Mesendoderm (in vitro differentiated cells): Measurements from ENCODE around the gene ERCC1.

ENCODE experiments used
- DNase-seq: peaks from one replicate; pipeline ENCODE4 v3.0.0; 2013
- H2AK5ac ChIP-seq: 2 replicates; pipeline ENCODE4 v1.6.1; 2013; ENCODE audit warnings: low read length, inconsistent platforms
- H2BK120ac ChIP-seq: 2 replicates; pipeline ENCODE4 v1.6.1; 2013; ENCODE audit warnings: low read depth, mild to moderate bottlenecking, low read length, moderate library complexity, mixed read lengths
- H2BK15ac ChIP-seq: replicated peaks from 2 replicates; pipeline ENCODE4 v1.6.1; 2013; ENCODE audit warnings: low read depth, mild to moderate bottlenecking, moderate library complexity
- H2BK5ac ChIP-seq: 2 replicates; pipeline ENCODE4 v1.6.1; 2013; ENCODE audit warnings: low read length, inconsistent platforms
- H3K18ac ChIP-seq: 2 replicates; pipeline ENCODE4 v1.6.1; 2013; ENCODE audit warnings: mild to moderate bottlenecking, low read length, mixed read lengths
- H3K23ac ChIP-seq: one replicate; pipeline ENCODE4 v1.6.1; 2013; ENCODE audit warnings: low read length
- H3K27ac ChIP-seq: 2 replicates; pipeline ENCODE4 v1.5.1; 2013; ENCODE audit warnings: low read depth, mild to moderate bottlenecking, inconsistent platforms, low read length, moderate library complexity
- H3K27me3 ChIP-seq: 2 replicates; pipeline ENCODE4 v1.6.1; 2013; ENCODE audit warnings: low read length, control low read depth, mild to moderate bottlenecking, inconsistent platforms; ENCODE audit not compliant: insufficient read depth, poor library complexity
- H3K36me3 ChIP-seq: 2 replicates; pipeline ENCODE4 v1.6.1; 2013; ENCODE audit warnings: low read length, inconsistent platforms; ENCODE audit not compliant: control insufficient read depth, insufficient read depth
- H3K4ac ChIP-seq: one replicate; pipeline ENCODE4 v1.6.1; 2013; ENCODE audit warnings: low read depth, mild to moderate bottlenecking, low read length, moderate library complexity
- H3K4me1 ChIP-seq: 2 replicates; pipeline ENCODE4 v1.6.1; 2013; ENCODE audit warnings: low read depth, low read length, inconsistent platforms; ENCODE audit not compliant: control insufficient read depth
- H3K4me2 ChIP-seq: 2 replicates; pipeline ENCODE4 v1.6.1; 2013; ENCODE audit warnings: low read length
- H3K4me3 ChIP-seq: 2 replicates; pipeline ENCODE4 v1.5.1; 2013; ENCODE audit warnings: mild to moderate bottlenecking, low read length
- H3K56ac ChIP-seq: one replicate; pipeline ENCODE4 v1.6.1; 2013; ENCODE audit warnings: low read length
- H3K79me1 ChIP-seq: 2 replicates; pipeline ENCODE4 v1.6.1; 2013; ENCODE audit warnings: low read length, inconsistent platforms
- H3K79me2 ChIP-seq: 2 replicates; pipeline ENCODE4 v1.6.1; 2013; ENCODE audit warnings: mild to moderate bottlenecking, low read length; ENCODE audit not compliant: control insufficient read depth, insufficient read depth
- H3K9ac ChIP-seq: 2 replicates; pipeline ENCODE4 v1.6.1; 2013; ENCODE audit warnings: low read length, inconsistent platforms
- H4K5ac ChIP-seq: one replicate; pipeline ENCODE4 v1.6.1; 2013; ENCODE audit warnings: low read length
- H4K8ac ChIP-seq: one replicate; pipeline ENCODE4 v1.6.1; 2013; ENCODE audit warnings: low read depth, mild to moderate bottlenecking, control low read depth, low read length, moderate library complexity
- WGBS: extraction: QIAGEN DNeasy Blood & Tissue Kit; methylation state at CpG from one replicate; pipeline ENCODE4 v1.1.7; 2013; ENCODE audit warnings: low lambda C conversion rate, missing lambda C conversion rate; ENCODE audit not compliant: insufficient coverage; ENCODE audit errors: extremely low coverage; 5-methylcytosine and 5-hydroxymethylcytosine counted together

The ERCC1 gene

DNA sequence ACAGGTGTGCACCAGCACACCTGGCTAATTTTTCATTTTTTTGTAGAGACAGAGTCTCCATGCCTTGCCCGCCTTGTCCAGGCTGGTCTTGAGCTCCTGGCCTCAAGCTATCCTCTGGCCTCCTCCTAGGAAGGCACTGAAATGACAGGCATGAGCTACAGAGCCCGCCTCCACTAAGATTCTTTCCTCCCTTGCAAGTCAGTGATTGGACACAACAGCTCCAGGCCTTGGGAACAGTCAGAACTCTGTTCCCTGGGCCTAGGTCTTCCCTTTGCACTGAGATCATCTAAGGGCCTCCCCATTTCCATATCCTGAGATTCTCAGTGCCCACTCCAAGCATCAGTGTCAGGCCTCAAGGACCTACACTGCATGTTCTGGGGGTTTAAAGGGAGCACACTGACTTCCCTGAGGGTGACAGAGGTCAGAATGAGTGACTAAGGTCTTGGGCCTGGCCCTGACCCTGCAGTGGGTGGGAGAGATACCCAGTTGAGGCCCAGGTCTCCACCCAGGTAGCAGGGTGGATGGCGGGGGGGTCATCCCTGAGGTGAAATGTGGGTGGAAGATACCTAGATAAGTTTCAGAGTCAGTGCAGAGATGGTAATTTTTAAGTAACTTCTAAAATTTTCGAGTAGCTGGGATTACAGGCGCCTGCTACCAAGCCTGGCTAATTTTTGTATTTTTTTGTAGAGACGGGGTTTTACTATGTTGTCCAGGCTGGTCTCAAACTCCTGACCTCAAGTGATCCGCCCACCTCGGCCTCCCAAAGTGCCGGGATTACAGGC is 17.3 kb upstream of the ERCC1 start:
- Histone ChIP-seq H3K18ac (no peak overlapping the region), H3K36me3 (no peaks in the 10 kb centered on the region), H3K4me2 (no peak overlapping the region), H3K56ac (no peak overlapping the region), H3K23ac (no peak overlapping the region), H3K4me3 (no peak overlapping the region), H3K27me3 (no peaks in the 10 kb centered on the region), H4K5ac (no peak overlapping the region), H4K8ac (no peak overlapping the region), H3K4me1 (peaks cover 5% of the 10 kb centered on the region), H3K4ac (no peak overlapping the region), H3K79me2 (no peaks in the 10 kb centered on the region), H2AK5ac (no peak overlapping the region), H3K27ac (no peak overlapping the region), H2BK5ac (no peak overlapping the region), H3K9ac (no peak overlapping the region), H2BK15ac (no peak overlapping the region), H2BK120ac (no peak overlapping the region), H3K79me1 (no peaks in the 10 kb centered on the region)
- DNase-seq = peak; percentile 88
- WGBS = no CpG with 5 or more reads among the region's 9 CpGs

GRCh38 chr19:45440259-45440638 is 16.5 kb upstream of the ERCC1 start:
- Histone ChIP-seq H3K4me2 (no peak overlapping the region), H4K5ac (no peak overlapping the region), H4K8ac (no peak overlapping the region), H3K56ac (peak overlapping the region; percentile 77), H2BK120ac (no peak overlapping the region), H3K4me1 (peaks cover 5% of the 10 kb centered on the region), H3K9ac (peak overlapping the region; percentile 46), H3K27ac (no peak overlapping the region), H2AK5ac (no peak overlapping the region), H3K79me2 (no peaks in the 10 kb centered on the region), H3K79me1 (no peaks in the 10 kb centered on the region), H2BK5ac (no peak overlapping the region), H2BK15ac (no peak overlapping the region), H3K18ac (no peak overlapping the region), H3K23ac (no peak overlapping the region), H3K27me3 (no peaks in the 10 kb centered on the region), H3K4me3 (no peak overlapping the region), H3K36me3 (no peaks in the 10 kb centered on the region), H3K4ac (no peak overlapping the region)
- no peak for DNase-seq
- no CpG with 5 or more reads among the region's 9 CpGs for WGBS

- no peaks in the 10 kb centered on the region for H3K79me1 ChIP-seq
- H2BK5ac ChIP-seq = no peak overlapping the region
- H3K4ac ChIP-seq = no peak overlapping the region
- H2BK120ac ChIP-seq = no peak overlapping the region
- H3K4me2 ChIP-seq = no peak overlapping the region
- H2BK15ac ChIP-seq = no peak overlapping the region
- peak overlapping the region; percentile 86 for H3K56ac ChIP-seq
- H4K5ac ChIP-seq = no peak overlapping the region
- peak overlapping the region; percentile 36 for H3K4me3 ChIP-seq
- no peaks in the 10 kb centered on the region for H3K36me3 ChIP-seq
- DNase-seq = peak; percentile 65
- H3K4me1 ChIP-seq = peaks cover 4% of the 10 kb centered on the region
- H3K9ac ChIP-seq = peak overlapping the region; percentile 46
- H3K27ac ChIP-seq = no peak overlapping the region
- no peaks in the 10 kb centered on the region for H3K79me2 ChIP-seq
- no peaks in the 10 kb centered on the region for H3K27me3 ChIP-seq
- H3K18ac ChIP-seq = peak overlapping the region; percentile 94
- H4K8ac ChIP-seq = no peak overlapping the region
- no peak overlapping the region for H3K23ac ChIP-seq
- no peak overlapping the region for H2AK5ac ChIP-seq
- no CpG with 5 or more reads among the region's 78 CpGs for WGBS
Observed at GRCh38 chr19:45439569-45440258, 16.0 kb upstream of the ERCC1 start.

GRCh38 chr19:45439190-45439568 is 15.5 kb upstream of the ERCC1 start:
- no peak for DNase-seq
- no peak overlapping the region for H2BK120ac ChIP-seq
- H3K79me2 ChIP-seq = no peaks in the 10 kb centered on the region
- H2BK15ac ChIP-seq = no peak overlapping the region
- no peak overlapping the region for H2BK5ac ChIP-seq
- no peak overlapping the region for H3K4me3 ChIP-seq
- H3K4me1 ChIP-seq = peaks cover 2% of the 10 kb centered on the region
- no peak overlapping the region for H3K18ac ChIP-seq
- H3K27me3 ChIP-seq = no peaks in the 10 kb centered on the region
- no peak overlapping the region for H4K5ac ChIP-seq
- WGBS = no CpG with 5 or more reads among the region's 10 CpGs
- H3K36me3 ChIP-seq = no peaks in the 10 kb centered on the region
- no peaks in the 10 kb centered on the region for H3K79me1 ChIP-seq
- H3K27ac ChIP-seq = no peak overlapping the region
- H4K8ac ChIP-seq = no peak overlapping the region
- no peak overlapping the region for H3K4me2 ChIP-seq
- no peak overlapping the region for H3K9ac ChIP-seq
- no peak overlapping the region for H3K23ac ChIP-seq
- H3K56ac ChIP-seq = peak overlapping the region; percentile 34
- H3K4ac ChIP-seq = no peak overlapping the region
- no peak overlapping the region for H2AK5ac ChIP-seq

DNA sequence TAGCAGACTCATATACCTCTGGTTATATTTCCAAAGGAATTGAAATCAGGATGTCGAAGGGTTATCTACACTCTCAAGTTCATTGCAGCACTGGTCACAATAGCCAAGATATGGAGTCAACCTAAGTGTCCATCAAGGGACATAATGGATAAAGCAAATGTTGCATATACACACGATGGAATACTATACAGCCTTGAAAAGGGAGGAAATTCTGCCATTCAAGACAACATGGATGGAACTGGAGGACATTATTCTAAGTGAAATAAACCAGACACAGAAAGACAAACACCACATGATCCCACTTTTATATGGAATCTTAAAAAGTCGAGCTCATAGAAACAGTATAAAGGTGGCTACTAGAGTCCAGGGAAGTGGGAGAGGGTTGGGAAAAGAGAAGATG is 13.6 kb upstream of the ERCC1 start:
- Histone ChIP-seq H2BK15ac (no peak overlapping the region), H3K36me3 (no peaks in the 10 kb centered on the region), H3K27me3 (no peaks in the 10 kb centered on the region), H3K27ac (no peak overlapping the region), H3K18ac (no peak overlapping the region), H2BK5ac (no peak overlapping the region), H3K23ac (no peak overlapping the region), H3K56ac (no peak overlapping the region), H2BK120ac (no peak overlapping the region), H2AK5ac (no peak overlapping the region), H4K5ac (no peak overlapping the region), H3K4me1 (no peaks in the 10 kb centered on the region), H3K4me3 (no peak overlapping the region), H4K8ac (no peak overlapping the region), H3K4ac (no peak overlapping the region), H3K79me2 (no peaks in the 10 kb centered on the region), H3K79me1 (no peaks in the 10 kb centered on the region), H3K4me2 (no peak overlapping the region), H3K9ac (no peak overlapping the region)
- no CpG with 5 or more reads among the region's 3 CpGs for WGBS
- no peak for DNase-seq
